GM19372 (cell line): ENCODE measurements around the gene SEMA5A.

Experiments used
- ATAC-seq: cut with Tn5 transposase; IDR thresholded peaks from one replicate; pipeline ENCODE4 v1.9.1; 2021; ENCODE audit warnings: mild to moderate bottlenecking, low read depth, moderate library complexity; ENCODE audit not compliant: unreplicated experiment

Gene SEMA5A

DNA sequence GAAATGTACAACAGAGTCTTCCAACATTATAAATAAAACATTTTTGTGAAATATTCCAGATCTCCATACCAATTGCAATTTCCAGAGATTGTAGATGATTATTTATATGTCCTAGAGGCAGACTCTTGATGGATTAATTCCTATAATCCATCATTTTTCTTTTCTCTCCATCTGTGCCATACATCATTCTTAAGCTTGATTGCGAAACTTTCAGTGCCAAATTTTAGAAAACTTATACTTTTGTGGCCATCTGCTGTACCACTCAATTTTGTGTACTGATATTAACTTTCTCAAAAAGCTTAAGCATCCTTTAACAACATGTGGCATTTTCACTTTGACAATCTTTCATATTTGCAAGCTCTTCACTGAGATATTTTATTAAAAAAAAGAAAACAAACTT lies 446.9 kb downstream of the SEMA5A start:
- ATAC-seq, result no peak

DNA sequence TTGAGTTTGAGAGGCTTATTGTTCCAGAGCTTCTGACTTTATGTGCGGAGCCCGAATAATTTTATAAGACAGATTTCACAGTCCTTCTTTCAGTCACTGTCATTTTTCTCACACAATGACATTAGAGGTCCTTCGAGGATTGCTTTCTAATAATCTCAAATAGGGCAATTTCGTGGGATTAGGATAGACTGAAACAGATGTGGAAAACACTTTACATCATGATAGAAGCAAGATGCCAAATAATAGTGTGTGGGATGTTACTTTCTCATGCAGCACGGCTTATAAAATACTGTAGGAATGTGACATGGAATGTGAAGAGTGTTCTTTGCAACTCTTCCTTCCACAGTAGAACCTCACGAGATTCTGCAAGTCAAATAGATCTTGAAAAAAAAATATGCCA lies 451.3 kb downstream of the SEMA5A start:
- no peak for ATAC-seq

DNA sequence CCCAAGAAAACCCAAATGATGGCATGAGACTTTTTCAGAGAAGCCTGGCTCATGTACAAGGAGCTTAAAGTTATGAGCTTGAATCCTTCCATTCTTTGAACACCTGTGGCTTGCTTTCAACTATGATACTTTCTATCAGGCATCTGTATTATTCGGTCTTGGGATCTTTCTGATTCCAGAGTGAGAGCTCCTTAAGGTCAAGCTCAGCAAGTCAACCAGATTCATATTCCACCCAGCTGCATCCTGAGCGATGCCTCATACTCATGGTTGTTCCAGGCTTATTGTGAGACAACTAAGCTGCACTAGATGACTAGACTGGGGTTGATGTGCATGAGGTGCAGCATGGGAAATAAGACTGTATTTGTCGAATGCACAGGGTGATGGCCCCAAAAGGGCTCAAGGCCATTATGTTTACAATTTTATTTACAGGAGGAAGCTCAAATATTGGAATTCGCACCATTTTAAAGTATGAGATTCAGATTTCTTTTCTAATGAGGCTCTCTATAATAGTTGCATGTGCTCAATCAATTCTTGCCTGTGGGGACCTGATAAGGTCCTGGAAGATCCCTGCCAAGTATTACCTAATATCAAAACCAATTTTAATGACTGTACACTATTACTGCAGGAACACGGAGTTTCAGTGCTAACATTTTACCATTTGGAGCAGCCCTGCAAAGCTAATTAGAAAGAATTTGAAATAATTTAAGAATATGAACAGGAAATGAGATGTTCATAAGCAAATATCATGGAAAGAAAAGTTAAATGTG lies 453.8 kb downstream of the SEMA5A start:
- ATAC-seq, result no peak

DNA sequence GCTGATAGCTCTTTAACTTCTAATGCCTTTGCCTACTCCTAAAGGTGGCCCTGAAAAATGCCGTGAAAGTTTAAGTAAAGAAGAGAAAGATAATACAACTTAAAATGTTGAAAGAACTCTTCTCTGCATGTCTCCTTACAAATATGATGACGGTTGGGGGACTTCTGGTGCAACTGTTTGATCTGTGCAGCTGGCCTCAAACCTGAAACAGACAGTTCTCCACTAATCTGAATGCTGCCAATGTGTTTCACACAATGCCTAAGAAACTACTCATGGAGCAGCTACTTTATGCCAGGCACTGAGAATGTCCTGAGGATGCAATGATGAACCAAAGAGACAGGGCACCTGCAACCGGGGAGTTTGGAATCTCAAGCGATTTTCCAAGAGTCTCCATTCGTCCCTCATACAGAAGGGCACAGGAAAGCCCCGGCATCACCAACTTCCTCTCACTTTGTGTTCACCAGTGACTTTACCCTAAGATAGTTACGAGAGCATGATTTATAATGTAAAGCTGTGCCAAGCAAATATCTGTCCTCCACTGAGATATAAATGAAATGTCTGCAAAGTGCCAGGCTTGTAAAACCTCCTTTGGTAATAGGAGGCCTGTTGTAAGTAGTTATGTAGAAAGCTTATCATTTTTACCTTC lies 455.4 kb downstream of the SEMA5A start:
- ATAC-seq, result no peak

DNA sequence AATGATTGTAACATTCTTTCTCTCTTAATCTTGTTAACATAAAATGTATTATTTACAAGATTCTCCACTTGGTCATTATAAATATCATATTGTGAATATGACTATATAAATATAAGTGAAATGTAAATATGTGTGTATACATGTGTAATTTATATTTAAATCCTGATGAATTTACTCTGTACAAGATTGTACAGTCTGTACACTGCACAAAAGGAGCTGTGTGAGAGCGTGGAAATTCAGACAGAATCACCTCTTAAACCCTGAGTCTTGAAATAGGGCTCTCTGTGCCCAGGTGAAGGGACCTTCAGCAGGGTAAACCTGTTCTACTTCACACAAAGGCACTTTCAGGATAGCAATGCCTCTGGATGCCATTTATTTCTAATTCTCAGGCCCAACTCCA lies 456.0 kb downstream of the SEMA5A start:
- no peak for ATAC-seq

DNA sequence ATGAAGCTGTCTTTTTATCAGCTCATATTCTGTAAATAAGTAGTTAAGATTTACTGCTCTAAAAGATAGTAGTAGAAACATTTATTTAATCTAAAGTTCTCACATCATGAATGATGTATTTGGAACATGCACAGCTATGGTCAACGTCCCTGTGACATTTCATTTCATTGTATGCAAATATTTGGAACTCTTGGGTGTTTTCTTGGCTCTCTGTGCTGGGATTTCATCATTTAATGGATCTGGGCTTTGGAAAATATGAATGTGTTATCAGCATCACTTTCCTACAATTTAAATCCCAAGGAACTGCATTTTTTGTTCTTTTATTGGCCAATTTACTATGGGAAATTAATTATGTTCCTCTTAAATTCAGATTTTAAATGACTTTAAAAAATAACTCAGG lies 462.9 kb downstream of the SEMA5A start:
- no peak for ATAC-seq

DNA sequence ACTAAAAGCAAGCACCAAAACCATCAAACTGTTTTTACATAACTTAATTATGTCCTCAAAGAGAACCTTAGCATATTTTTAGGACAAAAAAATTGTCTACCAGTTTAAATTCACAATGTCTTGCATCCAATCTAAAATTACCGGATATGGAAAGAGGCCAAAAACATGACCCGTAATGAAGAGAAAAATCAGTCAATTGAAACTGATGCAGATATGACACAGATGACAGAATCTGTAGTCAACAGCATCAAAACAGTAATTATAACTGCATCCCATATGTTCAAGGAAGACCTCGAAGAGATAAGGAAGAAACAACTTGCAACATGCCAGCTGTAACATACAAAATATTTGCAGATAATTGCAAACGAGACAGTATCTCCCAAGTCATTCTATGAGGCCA lies 473.2 kb downstream of the SEMA5A start:
- ATAC-seq, result no peak

DNA sequence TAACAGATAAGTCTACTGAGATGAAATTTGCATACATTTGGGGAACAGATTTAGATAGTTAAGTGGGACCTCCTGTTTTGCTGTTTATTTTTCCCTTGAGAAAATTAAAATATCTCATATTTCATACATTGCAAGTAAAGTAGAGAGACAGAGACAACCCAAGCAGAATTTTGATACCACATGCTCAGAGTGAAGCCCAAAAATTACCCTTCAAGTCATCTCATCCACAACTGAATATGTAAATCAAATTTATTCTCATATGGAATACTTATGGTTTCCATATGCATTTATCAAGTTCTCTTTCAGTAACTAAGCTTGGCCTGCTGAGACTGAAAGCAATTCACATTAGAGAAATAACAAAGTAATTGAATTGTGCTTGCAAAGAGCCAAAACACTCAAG lies 474.4 kb downstream of the SEMA5A start:
- ATAC-seq, result no peak

DNA sequence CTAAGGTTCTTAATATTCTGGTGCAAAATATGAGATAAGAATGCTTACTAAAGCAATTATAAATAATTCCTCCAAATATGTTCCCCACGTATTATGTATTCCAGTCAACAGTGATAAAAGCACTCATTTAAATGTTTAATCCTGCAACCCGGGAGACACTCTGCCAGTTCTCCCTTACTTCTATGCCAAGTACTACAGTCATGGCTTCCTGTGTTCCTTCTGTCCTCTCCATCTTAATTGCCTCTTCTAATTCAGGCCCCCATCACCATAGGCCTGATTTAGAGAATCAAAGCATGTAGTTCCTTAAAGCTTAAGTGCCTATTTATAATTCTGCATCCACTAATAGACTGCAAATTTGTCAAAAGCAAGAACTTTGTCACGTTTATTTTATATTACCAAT lies 474.8 kb downstream of the SEMA5A start:
- no peak for ATAC-seq

DNA sequence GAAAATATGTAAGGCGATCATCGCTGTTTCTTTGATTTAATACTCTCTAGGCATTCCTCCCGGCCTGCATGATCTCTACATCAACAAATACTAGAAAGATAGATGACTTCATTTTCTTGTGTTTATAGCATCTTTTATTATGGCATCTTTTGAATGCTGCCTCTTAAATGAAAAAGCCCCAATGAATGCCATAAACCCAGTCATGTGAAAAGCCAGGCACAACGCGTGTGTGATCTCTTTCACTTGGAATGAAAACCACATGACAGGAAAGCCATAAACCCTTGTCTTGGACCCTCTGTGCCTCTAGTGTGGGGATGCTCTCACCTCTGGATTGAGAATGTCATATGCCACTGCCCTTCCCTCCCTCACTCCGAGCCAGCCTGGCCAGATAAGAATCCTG lies 476.2 kb downstream of the SEMA5A start:
- no peak for ATAC-seq

DNA sequence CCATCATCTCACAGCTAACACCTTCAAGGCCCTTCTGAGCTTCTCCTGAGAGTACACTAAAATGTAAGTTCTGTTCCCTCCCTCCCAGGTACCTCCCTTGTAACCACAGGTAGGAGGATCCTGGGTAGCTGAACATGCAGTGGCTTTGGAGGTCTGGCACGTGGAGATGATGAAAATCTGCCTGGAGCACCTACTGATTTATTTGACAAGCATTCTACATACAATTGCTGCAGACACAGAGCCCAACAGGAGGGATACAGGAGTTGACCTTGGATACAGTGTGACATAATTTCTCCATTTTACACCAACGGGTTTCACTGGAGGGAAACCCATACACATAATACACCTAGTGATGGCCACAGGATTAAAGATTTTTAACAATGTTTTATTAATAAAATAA lies 478.7 kb downstream of the SEMA5A start:
- ATAC-seq, result no peak

DNA sequence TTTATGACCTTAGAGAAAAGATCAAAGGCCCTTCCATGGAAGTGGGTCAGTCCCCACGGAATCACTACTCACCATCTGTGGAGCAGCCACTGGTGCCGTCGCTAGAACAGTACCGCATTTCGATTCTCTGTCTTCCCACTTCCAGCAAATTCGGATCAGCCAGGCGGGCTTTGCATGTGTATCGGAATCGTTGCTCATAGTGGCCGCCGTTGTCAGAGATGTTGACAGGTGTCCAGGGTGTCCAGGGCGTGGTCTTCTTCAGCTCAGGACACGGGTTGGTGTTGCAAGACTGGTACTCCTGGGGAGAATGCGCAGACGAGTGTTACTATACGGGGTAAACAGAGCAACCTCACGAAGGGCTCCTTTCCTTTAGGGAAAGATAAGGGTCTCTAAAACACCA lies 479.5 kb downstream of the SEMA5A start:
- no peak for ATAC-seq

DNA sequence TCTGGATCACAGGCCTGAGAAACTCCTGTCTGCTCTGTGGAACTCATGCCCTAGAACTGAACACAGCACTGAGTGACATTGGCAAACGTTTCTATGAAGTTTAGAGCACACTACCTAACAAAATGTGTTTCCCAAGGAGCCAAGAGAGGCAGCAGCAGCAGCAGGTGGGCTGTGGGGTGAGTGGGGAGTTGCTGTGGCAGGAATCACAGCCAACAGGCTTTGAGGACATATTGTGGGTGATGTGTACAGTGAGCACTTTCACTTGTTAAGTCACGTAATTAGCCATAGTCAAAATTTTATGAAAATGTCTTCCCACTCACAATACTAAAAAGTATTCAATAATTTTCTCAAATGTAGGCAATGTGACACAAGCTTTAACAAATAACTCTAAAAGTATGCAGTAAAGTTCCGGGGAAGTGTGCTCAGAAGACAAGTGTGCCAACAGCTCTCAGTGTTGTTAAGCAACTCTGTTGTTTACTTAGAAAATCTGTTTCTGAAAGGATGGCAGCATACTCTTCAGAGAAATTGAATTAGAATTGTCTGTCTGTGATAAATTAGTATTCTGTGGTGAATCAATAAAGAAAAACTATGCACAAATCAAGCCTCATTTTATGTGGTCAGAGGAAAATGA lies 482.1 kb downstream of the SEMA5A start:
- no peak for ATAC-seq

DNA sequence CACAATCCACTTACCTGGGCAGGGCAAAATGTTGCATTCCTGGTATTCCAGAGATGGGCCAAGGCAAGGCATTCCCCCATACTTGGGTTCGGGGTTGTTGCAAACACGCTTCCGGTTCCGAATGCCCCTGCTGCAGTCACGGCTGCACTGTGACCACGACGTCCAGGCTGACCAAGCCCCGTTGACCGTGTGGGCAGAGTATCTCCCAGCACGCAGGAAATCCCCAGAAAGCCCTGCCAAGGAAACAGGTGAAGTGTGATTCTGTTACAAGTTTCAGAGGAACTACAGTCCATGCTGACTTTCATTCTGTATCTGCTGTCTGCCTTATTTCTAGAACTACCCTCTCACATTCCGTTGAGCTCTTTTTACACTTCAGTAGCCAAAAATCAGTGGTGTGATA lies 483.0 kb downstream of the SEMA5A start:
- ATAC-seq, result no peak

DNA sequence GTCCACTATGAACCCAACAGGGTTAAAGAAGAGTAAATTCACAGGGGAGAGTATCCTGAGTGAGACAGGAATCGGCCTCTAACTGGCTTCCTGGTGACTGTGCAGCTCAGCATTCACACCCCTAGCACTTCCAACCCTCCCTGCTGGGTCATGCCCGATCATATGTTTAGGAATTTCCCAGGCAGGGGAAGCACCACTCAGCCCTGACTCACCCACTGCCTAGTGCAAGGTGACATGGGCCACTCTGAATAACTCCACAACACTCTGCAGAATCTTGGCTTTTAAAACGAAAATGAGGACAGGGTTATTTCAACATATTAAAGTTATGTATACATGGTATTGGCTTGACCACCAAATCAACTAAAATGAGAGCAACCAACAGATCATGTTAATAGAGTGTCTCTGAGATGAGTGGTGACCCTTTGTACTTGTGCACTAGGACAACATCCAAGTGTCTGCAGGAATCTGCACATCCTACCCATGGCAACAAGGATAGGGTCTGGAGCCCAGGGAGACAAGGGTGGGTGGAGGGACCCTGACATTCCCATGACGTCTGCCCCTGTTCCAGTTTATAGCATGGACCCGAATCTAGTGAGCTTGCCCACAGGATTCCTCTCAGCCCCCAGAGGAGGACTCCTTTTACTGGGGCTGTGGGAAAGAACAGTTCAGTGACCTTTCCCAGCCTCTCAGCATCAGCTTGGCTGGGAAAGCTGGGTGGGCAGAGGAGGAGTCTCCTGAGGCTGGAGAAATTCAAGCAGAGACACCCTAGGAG lies 485.8 kb downstream of the SEMA5A start:
- ATAC-seq, result no peak

DNA sequence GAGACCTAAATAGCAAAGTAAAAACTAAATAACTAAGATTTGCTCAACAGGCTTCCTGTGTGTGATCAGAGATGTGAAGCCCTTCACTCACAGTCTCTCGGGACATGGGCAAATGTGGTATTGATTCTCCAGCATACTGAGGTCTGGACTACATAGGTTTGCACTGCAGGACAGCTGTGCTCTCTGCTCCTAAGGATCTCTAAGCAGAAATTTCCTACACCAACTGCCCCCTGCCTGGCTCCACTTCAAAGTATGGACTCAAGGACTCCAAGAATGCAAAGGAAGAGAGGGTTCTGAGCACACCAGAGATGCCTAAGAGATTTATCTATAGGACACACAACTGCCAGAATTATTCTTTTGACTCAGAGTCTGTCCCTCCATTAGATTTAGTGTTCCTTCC lies 487.2 kb downstream of the SEMA5A start:
- no peak for ATAC-seq

DNA sequence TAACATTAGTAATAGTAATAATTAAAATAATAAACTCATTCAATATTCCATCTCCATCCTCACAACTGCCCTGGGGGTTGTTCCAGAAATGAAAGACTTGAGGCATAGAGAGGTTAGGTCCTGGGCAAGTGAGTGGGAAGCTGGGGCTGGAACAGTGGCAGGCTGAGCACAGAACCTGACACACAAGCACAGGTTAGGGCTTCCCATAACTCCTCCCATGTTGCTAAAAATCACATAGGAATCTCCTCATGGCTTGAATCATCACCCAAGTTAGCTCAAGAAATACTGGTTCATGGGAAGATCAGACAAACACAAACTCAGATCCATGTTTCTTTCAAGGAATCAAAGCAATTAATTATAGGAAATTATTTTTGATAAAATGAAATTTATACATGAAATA lies 487.7 kb downstream of the SEMA5A start:
- ATAC-seq, result no peak

DNA sequence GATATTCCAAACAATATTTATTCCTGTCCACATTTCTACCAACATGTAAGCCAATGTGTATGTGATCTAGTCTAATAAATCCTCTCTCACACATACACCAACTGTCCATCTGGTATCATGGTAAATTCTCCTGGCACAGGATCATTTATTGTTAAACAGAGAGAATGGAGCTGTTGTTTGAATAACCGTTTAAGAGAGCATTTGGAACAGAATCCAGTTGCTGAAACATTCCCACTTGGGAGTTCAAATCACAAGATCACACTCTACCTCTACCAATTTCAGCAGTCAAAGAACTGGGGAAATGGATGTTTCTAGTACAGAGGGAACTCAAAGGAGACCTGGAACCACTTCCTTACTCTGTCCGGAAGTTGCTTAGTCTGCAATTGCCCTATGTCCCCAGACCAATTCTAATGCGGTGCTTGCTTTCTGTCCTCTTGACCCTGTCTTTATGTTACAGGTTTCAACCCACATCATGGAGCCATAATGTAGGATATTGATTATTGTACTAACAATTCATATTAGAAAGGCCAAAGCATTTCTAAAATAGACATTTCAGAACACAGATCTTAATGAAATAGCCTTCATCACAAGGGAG lies 488.4 kb downstream of the SEMA5A start:
- no peak for ATAC-seq

DNA sequence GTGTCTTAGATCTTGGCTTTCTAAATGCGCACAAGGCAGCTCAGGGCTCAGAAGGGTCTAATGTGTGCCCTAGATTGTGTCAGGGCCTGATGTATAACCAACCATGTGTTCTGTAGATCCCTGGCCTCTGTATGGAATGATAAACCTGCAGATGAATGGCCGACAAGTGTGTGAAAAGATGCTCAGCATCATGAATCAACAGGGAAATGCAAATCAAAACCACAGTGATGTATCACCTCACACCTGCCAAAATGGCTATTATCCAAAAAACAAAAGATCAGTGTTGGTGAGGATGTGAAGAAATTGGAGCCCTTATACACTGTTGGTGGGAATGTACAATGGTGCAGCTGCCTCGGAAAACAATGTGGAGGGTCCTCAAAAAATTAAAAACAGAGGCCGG lies 489.8 kb downstream of the SEMA5A start:
- ATAC-seq, result no peak

DNA sequence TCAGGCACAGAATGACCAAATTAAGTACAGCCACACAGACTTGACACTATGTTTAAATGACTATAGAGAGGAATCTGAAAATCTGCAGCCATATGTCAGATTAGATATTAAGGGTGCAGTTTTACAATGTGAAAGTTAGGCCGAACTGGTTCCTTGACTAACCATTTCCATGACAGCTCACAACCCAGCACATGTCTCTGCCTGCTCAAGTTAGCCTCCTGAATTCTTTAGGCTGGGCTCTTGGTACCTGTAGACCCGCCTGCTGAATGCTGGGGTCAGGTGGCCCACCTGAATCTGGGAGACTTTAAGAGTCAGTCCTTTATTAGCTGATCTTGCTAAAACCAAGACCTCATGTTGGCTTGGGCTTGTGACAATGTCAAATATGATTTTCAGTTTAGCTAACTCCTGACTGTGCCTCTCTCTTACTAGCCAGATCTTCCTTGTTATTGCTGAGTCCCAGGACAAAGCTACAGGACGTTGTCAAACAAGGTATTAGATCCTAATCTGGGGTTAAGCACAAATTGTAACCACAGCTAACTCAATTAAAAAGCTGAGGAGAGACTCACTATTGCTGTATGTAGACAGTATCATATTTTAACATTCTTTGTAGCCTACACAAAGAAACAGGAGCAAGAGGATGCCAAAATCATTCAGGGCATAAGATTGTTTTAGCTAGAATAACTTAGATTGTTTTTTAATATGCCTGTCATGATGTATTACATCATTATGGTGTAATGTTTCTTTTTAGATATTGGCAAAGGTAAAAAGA lies 490.9 kb downstream of the SEMA5A start:
- no peak for ATAC-seq
